Adrenal gland (tissue), 12 donors: ENCODE results near the gene GPRIN3. TPM values are rescaled to one million over a fixed set of nuclear protein-coding genes. Genes with fewer than 3 reads are reported as not detected.
A peak's percentile ranks its signal among the peaks of the same experiment; 100 is the strongest.

Experiments
- DNase-seq, 7 donors: peaks; one replicate each; pipeline ENCODE4 v3.0.0-alpha.2; 2019 to 2020
- H3K27ac ChIP-seq, 5 donors: fragments of 200-600 bp; sonication (generic) in 4 of 5; 1 replicate in 3 of 5; 2 replicates in 2 of 5; pipeline versions ENCODE4 v1.5.1 to v1.8.0; 2016 to 2020; ENCODE audit warnings: mild to moderate bottlenecking in 1 of 5
- H3K27me3 ChIP-seq: fragments of 200-600 bp; 2 replicates; pipeline ENCODE4 v1.8.0; 2021
- H3K36me3 ChIP-seq, 2 donors: fragments of 200-600 bp; replicated peaks in 1 of 2; 1 replicate in 1 of 2; 2 replicates in 1 of 2; pipeline versions ENCODE4 v1.5.1 to v1.8.0; 2018 to 2022
- H3K4me1 ChIP-seq, 2 donors: fragments of 200-600 bp; replicated peaks in 1 of 2; 1 replicate in 1 of 2; 2 replicates in 1 of 2; pipeline versions ENCODE4 v1.5.1 to v1.8.0; 2018 to 2021
- H3K4me3 ChIP-seq, 4 donors: fragments of 200-600 bp; sonication (generic) in 3 of 4; one replicate each; pipeline ENCODE4 v1.5.1; 2016 to 2018
- H3K9me3 ChIP-seq, 3 donors: fragments of 200-600 bp; sonication (generic) in 1 of 3; replicated peaks in 1 of 3; 1 replicate in 2 of 3; 2 replicates in 1 of 3; pipeline versions ENCODE4 v1.5.1 to v1.8.0; 2016 to 2021
- POLR2A ChIP-seq, 2 donors: fragments of 450-650 bp; IDR thresholded peaks; one replicate each; pipeline ENCODE4 v1.6.1; 2017; ENCODE audit warnings: antibody characterized with exemption in 2 of 2, mild to moderate bottlenecking in 2 of 2, moderate library complexity in 1 of 2
- WGBS, 4 donors: extraction: QIAGEN DNeasy Blood & Tissue Kit in 2 of 4; methylation state at CpG; one replicate each; pipeline versions ENCODE4 v1.1.5 to v1.1.7; 2013 to 2017; 5-methylcytosine and 5-hydroxymethylcytosine counted together
- intact Hi-C, 2 donors: fragments of 100-400 bp; cut with DNase I; formaldehyde crosslinking; loops; one replicate each; pipeline versions ENCODE4 v1.14.1 to v1.15.0; 2022 to 2023
- polyA plus RNA-seq, 3 donors: library from polyadenylated mRNA; stranded (reverse); fragments of 200-250 nt in 2 of 3; fragments of 350-450 nt in 1 of 3; fragmentation: Illumina TruSeq in 1 of 3; extraction: RNeasy Lipid Tissue Mini Kit (QIAGEN cat#74804) in 1 of 3; gene quantifications; one replicate each; pipeline ENCODE4 v1.2.3, GENCODE V29; 2013 to 2014
- total RNA-seq, 9 donors: library from RNA; depleted of rRNA in 4 of 9; stranded (reverse); fragments of >200 nt in 4 of 9; fragments of 120-200 nt in 1 of 9; fragmentation: NEBNext Ultra II Directional in 1 of 9; extraction: Animal tissue kit (Norgen Biotek cat#: 25700) in 1 of 9; gene quantifications; one replicate each; pipeline versions ENCODE4 v1.1.0 to v1.2.4, GENCODE V29; 2013 to 2023
- TF ChIP-seq, protein P1 (sequence below), 6 experiments: fragments of 450-650 bp in 4 of 6; fragments of 200-600 bp in 2 of 6; sonication (generic) in 1 of 6; IDR thresholded peaks; 1 replicate in 5 of 6; 2 replicates in 1 of 6; pipeline versions ENCODE4 v1.5.1 to v1.8.0; 2016 to 2021; ENCODE audit warnings: antibody characterized with exemption in 6 of 6, mild to moderate bottlenecking in 2 of 6, moderate library complexity in 1 of 6
- donor health status: healthy with polysubstance abuse.
- donor health status: Bipolar disorder and iron deficiency.
- donor health status: DM: yes; HTN: yes; CAD: no.
- donor health status: DM: no; HTN: no; CAD: no.
- donor health status: DM: no; HTN: no; CAD: no.
- donor health status: DM: yes; HTN: yes; CAD: no.

The GPRIN3 gene
- total and polyA plus RNA-seq, 12 donors, result 0.47 to 4.6 (median 2.2) TPM

DNA sequence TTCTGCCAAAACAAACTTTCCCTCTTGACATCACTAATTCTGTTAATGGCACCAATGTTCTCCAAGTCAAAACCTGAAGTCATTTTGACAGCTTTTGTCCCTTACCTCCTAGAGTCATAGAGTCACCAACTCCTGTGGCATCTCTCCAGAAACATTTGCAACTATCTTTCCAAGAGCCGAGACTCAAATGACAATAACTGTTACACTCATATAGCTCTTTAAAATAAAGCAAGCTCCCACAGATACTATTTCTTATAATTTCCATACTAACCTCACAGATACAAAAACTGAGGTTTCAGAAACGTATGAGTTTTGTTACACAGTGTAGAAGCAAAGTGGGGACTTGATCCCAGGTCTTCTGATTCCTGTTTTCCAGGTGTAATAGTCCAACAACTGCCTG is 18.3 kb downstream of the GPRIN3 start:
- WGBS, 4 donors, result 57 to 80% (median 67%) methylated on average over 2 of the region's 2 CpGs
- no peak for DNase-seq
- no peak overlapping the region for H3K27ac ChIP-seq
- H3K36me3 ChIP-seq, result no peaks in the 10 kb centered on the region
- intact Hi-C loops, result no loop called here
- H3K4me1 ChIP-seq, result no peaks in the 10 kb centered on the region
- no peaks in the 10 kb centered on the region for H3K27me3 ChIP-seq
- TF ChIP-seq, protein P1, sequence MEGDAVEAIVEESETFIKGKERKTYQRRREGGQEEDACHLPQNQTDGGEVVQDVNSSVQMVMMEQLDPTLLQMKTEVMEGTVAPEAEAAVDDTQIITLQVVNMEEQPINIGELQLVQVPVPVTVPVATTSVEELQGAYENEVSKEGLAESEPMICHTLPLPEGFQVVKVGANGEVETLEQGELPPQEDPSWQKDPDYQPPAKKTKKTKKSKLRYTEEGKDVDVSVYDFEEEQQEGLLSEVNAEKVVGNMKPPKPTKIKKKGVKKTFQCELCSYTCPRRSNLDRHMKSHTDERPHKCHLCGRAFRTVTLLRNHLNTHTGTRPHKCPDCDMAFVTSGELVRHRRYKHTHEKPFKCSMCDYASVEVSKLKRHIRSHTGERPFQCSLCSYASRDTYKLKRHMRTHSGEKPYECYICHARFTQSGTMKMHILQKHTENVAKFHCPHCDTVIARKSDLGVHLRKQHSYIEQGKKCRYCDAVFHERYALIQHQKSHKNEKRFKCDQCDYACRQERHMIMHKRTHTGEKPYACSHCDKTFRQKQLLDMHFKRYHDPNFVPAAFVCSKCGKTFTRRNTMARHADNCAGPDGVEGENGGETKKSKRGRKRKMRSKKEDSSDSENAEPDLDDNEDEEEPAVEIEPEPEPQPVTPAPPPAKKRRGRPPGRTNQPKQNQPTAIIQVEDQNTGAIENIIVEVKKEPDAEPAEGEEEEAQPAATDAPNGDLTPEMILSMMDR (IDR thresholded peaks at IDR 0.05), result no peak
- no peaks in the 10 kb centered on the region for H3K9me3 ChIP-seq
- no peak overlapping the region for H3K4me3 ChIP-seq

DNA sequence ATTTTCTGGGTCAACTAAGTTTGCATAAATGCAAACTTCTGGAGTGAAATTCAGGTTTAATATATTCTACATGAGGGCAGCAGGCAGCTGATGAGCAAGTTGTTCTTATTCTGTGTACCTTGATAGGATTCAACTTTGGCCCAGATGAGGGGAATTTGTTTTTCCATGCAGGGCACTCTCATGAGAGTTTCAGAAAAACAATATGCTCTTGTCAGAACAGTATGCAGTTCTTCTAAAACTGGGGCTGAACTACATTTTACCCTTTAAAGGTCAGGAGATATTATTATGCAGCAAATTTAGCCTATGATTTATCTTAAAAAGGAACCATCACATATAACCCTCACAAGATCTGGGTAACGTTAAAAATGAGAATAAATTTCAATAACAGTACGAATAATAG is 19.2 kb downstream of the GPRIN3 start:
- H3K36me3 ChIP-seq, result no peaks in the 10 kb centered on the region
- WGBS, 4 donors, result 74 to 80% (median 76%) methylated on average over 2 of the region's 2 CpGs

DNA sequence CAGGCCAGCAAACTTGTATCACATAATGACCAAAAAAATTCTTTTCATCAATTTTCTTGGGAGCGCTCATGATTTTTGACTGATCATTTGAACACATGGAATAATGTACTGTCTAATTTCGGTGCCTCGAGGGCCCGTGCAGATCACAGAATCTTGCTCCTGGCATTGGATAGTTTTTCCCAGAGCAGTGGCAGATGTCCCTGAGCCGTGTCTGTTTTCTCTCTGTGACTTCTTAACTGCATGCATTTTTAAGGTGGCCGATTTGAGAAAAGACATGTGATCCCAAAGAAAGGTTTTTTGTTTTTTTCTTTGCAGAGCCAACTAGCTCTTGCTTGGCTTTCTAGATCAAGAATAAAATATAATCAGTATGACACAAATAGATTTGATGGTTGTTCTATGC is 19.7 kb downstream of the GPRIN3 start:
- Histone ChIP-seq H3K4me1 (no peaks in the 10 kb centered on the region), H3K4me3 (no peak overlapping the region), H3K27ac (no peak overlapping the region), H3K27me3 (no peaks in the 10 kb centered on the region), H3K9me3 (no peaks in the 10 kb centered on the region), H3K36me3 (no peaks in the 10 kb centered on the region)
- intact Hi-C loops, result no loop called here
- no peak for TF ChIP-seq POLR2A (IDR thresholded peaks at IDR 0.05)
- TF ChIP-seq, protein P1 (IDR thresholded peaks at IDR 0.05), result no peak
- DNase-seq, result no peak
- 55 to 79% (median 67%) methylated on average over 6 of the region's 6 CpGs for WGBS, 4 donors

More for the DNA sequence above, 19.2 kb downstream of the GPRIN3 start:
- H3K4me1 ChIP-seq, result no peaks in the 10 kb centered on the region
- no peaks in the 10 kb centered on the region for H3K9me3 ChIP-seq
- DNase-seq, result no peak
- no peak for TF ChIP-seq POLR2A (IDR thresholded peaks at IDR 0.05)
- TF ChIP-seq, protein P1 (IDR thresholded peaks at IDR 0.05), result no peak
- H3K27me3 ChIP-seq, result no peaks in the 10 kb centered on the region
- no peak overlapping the region for H3K4me3 ChIP-seq
- no peak overlapping the region for H3K27ac ChIP-seq
- intact Hi-C loops, result no loop called here

GRCh38 chr4:89285745-89286144 is 21.9 kb downstream of the GPRIN3 start:
- H3K27ac ChIP-seq, result peak overlapping the region in 1 of 5 donors; percentile 45
- H3K4me1 ChIP-seq, result no peaks in the 10 kb centered on the region
- no peaks in the 10 kb centered on the region for H3K9me3 ChIP-seq
- H3K27me3 ChIP-seq, result no peaks in the 10 kb centered on the region
- DNase-seq, result no peak
- TF ChIP-seq, protein P1 (IDR thresholded peaks at IDR 0.05), result no peak
- no peak for TF ChIP-seq POLR2A (IDR thresholded peaks at IDR 0.05)
- intact Hi-C loops, result no loop called here
- no peak overlapping the region for H3K4me3 ChIP-seq
- WGBS, 4 donors, result 39 to 56% (median 47%) methylated on average over 2 of the region's 2 CpGs
- no peaks in the 10 kb centered on the region for H3K36me3 ChIP-seq
